NB4 (cell line): ENCODE measurements around the gene CIC.

Experiments used
- CTCF ChIP-seq: IDR thresholded peaks from one replicate; pipeline ENCODE4 v1.5.1; 2012; ENCODE audit warnings: low read depth, low read length
- MYC ChIP-seq: IDR thresholded peaks from 2 replicates; pipeline ENCODE4 v1.6.1; 2011; ENCODE audit warnings: low read depth, low read length
- POLR2A ChIP-seq: IDR thresholded peaks from 2 replicates; pipeline ENCODE4 v1.6.1; 2011; ENCODE audit warnings: mild to moderate bottlenecking; ENCODE audit not compliant: insufficient read length; ENCODE audit errors: extremely low read depth
- TF ChIP-seq, protein P1 (sequence below): IDR thresholded peaks from 2 replicates; pipeline ENCODE4 v1.6.1; 2011; ENCODE audit warnings: low read depth, low read length

GRCh38 chr19:42309686-42310085 is 40.6 kb downstream of the CIC start:
- no peak for TF ChIP-seq CTCF
- TF ChIP-seq MYC, result no peak
- TF ChIP-seq, protein P1, sequence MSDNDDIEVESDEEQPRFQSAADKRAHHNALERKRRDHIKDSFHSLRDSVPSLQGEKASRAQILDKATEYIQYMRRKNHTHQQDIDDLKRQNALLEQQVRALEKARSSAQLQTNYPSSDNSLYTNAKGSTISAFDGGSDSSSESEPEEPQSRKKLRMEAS, result no peak
- no peak for TF ChIP-seq POLR2A
